K562 treated with DMSO at 1 percent for 4 hours (cell line): ENCODE results near the gene ARCN1. TPM values are rescaled to one million over a fixed set of nuclear protein-coding genes. Genes with fewer than 3 reads are reported as not detected.

Source experiments
- total RNA-seq: library from RNA; unstranded; fragments of 300-600 nt; gene quantifications from 2 replicates; pipeline ENCODE4 v1.2.3, GENCODE V29; 2022; ENCODE audit not compliant: insufficient read depth

ARCN1 gene
- total RNA-seq = 93.3 and 108 TPM in 2 replicates

GRCh38 chr11:118572061-118572980 lies at the start of gene ARCN1:
Gene ARCN1, plus strand, starts transcription at chr11:118572409. Its CDS starts 139 bp downstream, at chr11:118572548.

GRCh38 chr11:118527109-118527508 lies 45.1 kb upstream of the ARCN1 start, which contains the start of gene TTC36:
Gene TTC36, plus strand, starts transcription at chr11:118527474. Its CDS starts 21 bp downstream, at chr11:118527495.

GRCh38 chr11:118530683-118531596 lies 41.3 kb upstream of the ARCN1 start, which contains the start of gene TMEM25:
Gene TMEM25, plus strand, starts transcription at chr11:118531192. Its CDS starts 610 bp downstream, at chr11:118531802.

GRCh38 chr11:118607401-118608359 lies 35.5 kb downstream of the ARCN1 start, which contains the start of gene PHLDB1:
Gene PHLDB1, plus strand, starts transcription at chr11:118607615. Its CDS starts 6,222 bp downstream, at chr11:118613837.

Other genes starting within 250 kb of the ARCN1 start
- gene CD3D, start 229.7 kb upstream of the ARCN1 start, total RNA-seq = 12.8 and 34.9 TPM in 2 replicates
- gene CD3G, start 228.1 kb upstream of the ARCN1 start, total RNA-seq = not detected in 2 replicates
- 16.5 and 18.2 TPM in 2 replicates for gene UBE4A, start 212.8 kb upstream of the ARCN1 start, total RNA-seq
- 156 and 164 TPM in 2 replicates for gene ATP5MG, start 170.8 kb upstream of the ARCN1 start, total RNA-seq
- gene KMT2A, start 135.9 kb upstream of the ARCN1 start, total RNA-seq = 17.7 and 23.8 TPM in 2 replicates
- 2.8 and 2.9 TPM in 2 replicates for gene TTC36, start 44.9 kb upstream of the ARCN1 start, total RNA-seq
- gene TMEM25, start 41.2 kb upstream of the ARCN1 start, total RNA-seq = 7.8 and 21.9 TPM in 2 replicates
- 13.5 and 16.9 TPM in 2 replicates for gene IFT46, start 6.5 kb upstream of the ARCN1 start, total RNA-seq
- gene PHLDB1, start 35.2 kb downstream of the ARCN1 start, total RNA-seq = 23.8 and 27.1 TPM in 2 replicates
- gene TREH, start 107.2 kb downstream of the ARCN1 start, total RNA-seq = not detected in 2 replicates
- 14.2 and 22.0 TPM in 2 replicates for gene DDX6, start 218.8 kb downstream of the ARCN1 start, total RNA-seq